HepG2 (cell line): Measurements from ENCODE around the gene PLAGL2. TPM values are rescaled to one million over a fixed set of nuclear protein-coding genes. Genes with fewer than 3 reads are reported as not detected.

Experiments used
- ARNT ChIP-seq: fragments of 450-650 bp; IDR thresholded peaks from 2 replicates; pipeline ENCODE4 v1.6.1; 2017
- CCAR2 ChIP-seq: fragments of 200-400 bp; formaldehyde crosslinking; optimal IDR thresholded peaks from 2 replicates; pipeline ENCODE3; 2018; ENCODE audit warnings: low read depth, mild to moderate bottlenecking, low read length, moderate library complexity
- EP300 ChIP-seq, 3 experiments: sonication (generic) in 1 of 3; formaldehyde crosslinking in 1 of 3; IDR thresholded peaks; 2 replicates each; pipeline versions ENCODE4 v1.5.1 to v1.6.1; 2011 to 2020; ENCODE audit warnings: low read depth in 2 of 3, low read length in 2 of 3, borderline replicate concordance in 1 of 3, improper control_type of control experiment in 1 of 3, mild to moderate bottlenecking in 1 of 3, missing genetic modification reagents in 1 of 3, moderate library complexity in 1 of 3
- HES4 ChIP-seq: sonication (generic); formaldehyde crosslinking; IDR thresholded peaks from 2 replicates; pipeline ENCODE4 v1.9.0; 2021; ENCODE audit warnings: mild to moderate bottlenecking, missing genetic modification reagents, borderline replicate concordance
- KDM1A ChIP-seq: IDR thresholded peaks from 2 replicates; pipeline ENCODE4 v1.6.1; 2016; ENCODE audit warnings: missing compliant biosample characterization
- MED1 ChIP-seq: sonication (generic); formaldehyde crosslinking; IDR thresholded peaks from 2 replicates; pipeline ENCODE4 v1.4.0; 2020; ENCODE audit warnings: missing genetic modification reagents
- MZF1 ChIP-seq: sonication (generic); formaldehyde crosslinking; IDR thresholded peaks from 2 replicates; pipeline ENCODE4 v1.8.1; 2023; ENCODE audit warnings: mild to moderate bottlenecking, missing genetic modification reagents, borderline replicate concordance
- NAIF1 ChIP-seq: sonication (generic); formaldehyde crosslinking; IDR thresholded peaks from 2 replicates; pipeline ENCODE4 v1.5.0; 2020; ENCODE audit warnings: mild to moderate bottlenecking, missing genetic modification reagents, borderline replicate concordance
- NR2F1 ChIP-seq, 2 experiments: fragments of 450-650 bp in 1 of 2; formaldehyde crosslinking in 1 of 2; IDR thresholded peaks; 2 replicates each; pipeline versions ENCODE4 v1.5.0 to v1.6.1; 2016 to 2020; ENCODE audit warnings: mild to moderate bottlenecking in 1 of 2, missing compliant biosample characterization in 1 of 2, missing genetic modification reagents in 1 of 2, moderate library complexity in 1 of 2
- ONECUT2 ChIP-seq: sonication (generic); formaldehyde crosslinking; IDR thresholded peaks from 2 replicates; pipeline ENCODE4 v1.4.0; 2020; ENCODE audit warnings: missing genetic modification reagents
- RARA ChIP-seq: IDR thresholded peaks from 2 replicates; pipeline ENCODE4 v1.6.1; 2016; ENCODE audit warnings: missing genetic modification reagents, missing compliant biosample characterization
- XBP1 ChIP-seq: sonication (generic); formaldehyde crosslinking; IDR thresholded peaks from 2 replicates; pipeline ENCODE4 v1.5.0; 2020; ENCODE audit warnings: missing genetic modification reagents
- ZIK1 ChIP-seq: sonication (generic); formaldehyde crosslinking; IDR thresholded peaks from 2 replicates; pipeline ENCODE4 v1.5.0; 2020; ENCODE audit warnings: mild to moderate bottlenecking, low read depth, missing genetic modification reagents, borderline replicate concordance
- ZNF136 ChIP-seq: sonication (generic); formaldehyde crosslinking; IDR thresholded peaks from 2 replicates; pipeline ENCODE4 v1.8.1; 2022; ENCODE audit warnings: low read depth, mild to moderate bottlenecking, moderate library complexity, missing genetic modification reagents
- ZNF292 ChIP-seq: sonication (generic); formaldehyde crosslinking; IDR thresholded peaks from 2 replicates; pipeline ENCODE4 v1.8.1; 2022; ENCODE audit warnings: mild to moderate bottlenecking, low read depth, missing genetic modification reagents, borderline replicate concordance
- polyA plus RNA-seq, 8 experiments: library from polyadenylated mRNA; depleted of rRNA in 3 of 8; stranded (reverse) in 7 of 8; unstranded in 1 of 8; fragments of >200 nt; fragmentation: Illumina TruSeq in 4 of 8; extraction: Trizol in 4 of 8; gene quantifications; 2 replicates each; pipeline versions ENCODE4 v1.2.1 to v1.2.3, GENCODE V29; 2011 to 2016; ENCODE audit warnings: low read depth in 4 of 8, missing spikeins in 1 of 8, mixed read lengths in 1 of 8; ENCODE audit not compliant: insufficient read depth in 1 of 8
- total RNA-seq, 5 experiments: library from RNA; depleted of rRNA; stranded (reverse); fragments of >200 nt; fragmentation: Illumina TruSeq; extraction: Trizol; gene quantifications; 2 replicates each; pipeline ENCODE4 v1.2.3, GENCODE V29; 2016; ENCODE audit warnings: low read depth in 1 of 5
- TF ChIP-seq, protein P1 (sequence below): sonication (generic); formaldehyde crosslinking; conservative IDR thresholded peaks from 2 replicates; pipeline ENCODE4 v1.4.0; 2020; ENCODE audit warnings: mild to moderate bottlenecking, missing genetic modification reagents, moderate library complexity
- TF ChIP-seq, protein P2 (sequence below): sonication (generic); formaldehyde crosslinking; IDR thresholded peaks from 2 replicates; pipeline ENCODE4 v1.8.0; 2022; ENCODE audit warnings: mild to moderate bottlenecking, missing genetic modification reagents, borderline replicate concordance
- TF ChIP-seq, protein P3 (sequence below): sonication (generic); formaldehyde crosslinking; IDR thresholded peaks from 2 replicates; pipeline ENCODE4 v1.5.0; 2020; ENCODE audit warnings: mild to moderate bottlenecking, missing genetic modification reagents
- TF ChIP-seq, protein P4 (sequence below): sonication (generic); formaldehyde crosslinking; IDR thresholded peaks from 2 replicates; pipeline ENCODE4 v1.4.0; 2020; ENCODE audit warnings: missing genetic modification reagents, borderline replicate concordance

The PLAGL2 gene
- total and polyA plus RNA-seq, 2 of the 13 experiments (the other 11 are each of a cell fraction or from before 2014, with no cell fraction given) = 15.2 to 15.3 TPM

DNA sequence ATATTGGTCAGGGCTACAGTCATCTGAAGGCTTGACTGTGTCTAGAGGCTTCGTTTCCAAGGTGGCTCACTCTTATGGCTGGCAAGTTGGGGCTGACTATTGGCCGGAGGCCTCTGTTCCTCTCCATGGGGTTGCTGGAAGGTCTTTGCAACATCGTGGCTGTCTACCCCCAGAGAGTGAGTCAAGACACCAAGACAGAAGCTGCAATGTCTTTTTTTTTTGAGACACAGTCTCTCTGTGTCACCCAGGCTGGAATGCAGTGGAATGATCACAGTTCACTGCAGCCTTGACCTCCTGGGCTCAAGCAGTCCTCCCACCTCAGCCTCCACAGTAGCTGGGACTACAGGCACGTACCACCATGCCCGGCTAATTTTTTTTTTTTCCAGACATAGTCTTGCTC lies 40.5 kb upstream of the PLAGL2 start (continued):
- TF ChIP-seq, protein P1, sequence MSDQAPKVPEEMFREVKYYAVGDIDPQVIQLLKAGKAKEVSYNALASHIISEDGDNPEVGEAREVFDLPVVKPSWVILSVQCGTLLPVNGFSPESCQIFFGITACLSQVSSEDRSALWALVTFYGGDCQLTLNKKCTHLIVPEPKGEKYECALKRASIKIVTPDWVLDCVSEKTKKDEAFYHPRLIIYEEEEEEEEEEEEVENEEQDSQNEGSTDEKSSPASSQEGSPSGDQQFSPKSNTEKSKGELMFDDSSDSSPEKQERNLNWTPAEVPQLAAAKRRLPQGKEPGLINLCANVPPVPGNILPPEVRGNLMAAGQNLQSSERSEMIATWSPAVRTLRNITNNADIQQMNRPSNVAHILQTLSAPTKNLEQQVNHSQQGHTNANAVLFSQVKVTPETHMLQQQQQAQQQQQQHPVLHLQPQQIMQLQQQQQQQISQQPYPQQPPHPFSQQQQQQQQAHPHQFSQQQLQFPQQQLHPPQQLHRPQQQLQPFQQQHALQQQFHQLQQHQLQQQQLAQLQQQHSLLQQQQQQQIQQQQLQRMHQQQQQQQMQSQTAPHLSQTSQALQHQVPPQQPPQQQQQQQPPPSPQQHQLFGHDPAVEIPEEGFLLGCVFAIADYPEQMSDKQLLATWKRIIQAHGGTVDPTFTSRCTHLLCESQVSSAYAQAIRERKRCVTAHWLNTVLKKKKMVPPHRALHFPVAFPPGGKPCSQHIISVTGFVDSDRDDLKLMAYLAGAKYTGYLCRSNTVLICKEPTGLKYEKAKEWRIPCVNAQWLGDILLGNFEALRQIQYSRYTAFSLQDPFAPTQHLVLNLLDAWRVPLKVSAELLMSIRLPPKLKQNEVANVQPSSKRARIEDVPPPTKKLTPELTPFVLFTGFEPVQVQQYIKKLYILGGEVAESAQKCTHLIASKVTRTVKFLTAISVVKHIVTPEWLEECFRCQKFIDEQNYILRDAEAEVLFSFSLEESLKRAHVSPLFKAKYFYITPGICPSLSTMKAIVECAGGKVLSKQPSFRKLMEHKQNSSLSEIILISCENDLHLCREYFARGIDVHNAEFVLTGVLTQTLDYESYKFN (CRISPR knock-in tag) = 0 out of 2 replicates have a peak, but pooled peaks have one; percentile 15
- TF ChIP-seq MED1 (CRISPR knock-in tag) = no peak; the same call in 1 of the 2 replicates
- no peak for TF ChIP-seq XBP1 (CRISPR knock-in tag)
- TF ChIP-seq, protein P2, sequence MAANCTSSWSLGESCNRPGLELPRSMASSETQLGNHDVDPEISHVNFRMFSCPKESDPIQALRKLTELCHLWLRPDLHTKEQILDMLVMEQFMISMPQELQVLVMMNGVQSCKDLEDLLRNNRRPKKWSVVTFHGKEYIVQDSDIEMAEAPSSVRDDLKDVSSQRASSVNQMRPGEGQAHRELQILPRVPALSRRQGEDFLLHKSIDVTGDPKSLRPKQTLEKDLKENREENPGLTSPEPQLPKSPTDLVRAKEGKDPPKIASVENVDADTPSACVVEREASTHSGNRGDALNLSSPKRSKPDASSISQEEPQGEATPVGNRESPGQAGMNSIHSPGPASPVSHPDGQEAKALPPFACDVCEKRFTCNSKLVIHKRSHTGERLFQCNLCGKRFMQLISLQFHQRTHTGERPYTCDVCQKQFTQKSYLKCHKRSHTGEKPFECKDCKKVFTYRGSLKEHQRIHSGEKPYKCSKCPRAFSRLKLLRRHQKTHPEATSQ (CRISPR knock-in tag) = no peak
- TF ChIP-seq, protein P3, sequence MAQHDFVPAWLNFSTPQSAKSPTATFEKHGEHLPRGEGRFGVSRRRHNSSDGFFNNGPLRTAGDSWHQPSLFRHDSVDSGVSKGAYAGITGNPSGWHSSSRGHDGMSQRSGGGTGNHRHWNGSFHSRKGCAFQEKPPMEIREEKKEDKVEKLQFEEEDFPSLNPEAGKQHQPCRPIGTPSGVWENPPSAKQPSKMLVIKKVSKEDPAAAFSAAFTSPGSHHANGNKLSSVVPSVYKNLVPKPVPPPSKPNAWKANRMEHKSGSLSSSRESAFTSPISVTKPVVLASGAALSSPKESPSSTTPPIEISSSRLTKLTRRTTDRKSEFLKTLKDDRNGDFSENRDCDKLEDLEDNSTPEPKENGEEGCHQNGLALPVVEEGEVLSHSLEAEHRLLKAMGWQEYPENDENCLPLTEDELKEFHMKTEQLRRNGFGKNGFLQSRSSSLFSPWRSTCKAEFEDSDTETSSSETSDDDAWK (CRISPR knock-in tag) = no peak
- TF ChIP-seq ZNF292 (CRISPR knock-in tag) = peak; percentile 47; the same call in 1 of the 2 replicates
- no peak for TF ChIP-seq NR2F1 (CRISPR knock-in tag; IDR thresholded peaks at IDR 0.05)
- no peak for TF ChIP-seq ZNF136 (CRISPR knock-in tag)
- TF ChIP-seq CCAR2 = no peak
- TF ChIP-seq HES4 = no peak
- no peak for TF ChIP-seq NAIF1
- TF ChIP-seq EP300 (IDR thresholded peaks at IDR 0.05; ENCODE audit: low read depth in 2 of 2, low read length in 2 of 2) = no peak
- no peak for TF ChIP-seq EP300 (CRISPR knock-in tag; IDR thresholded peaks at IDR 0.05; ENCODE audit: borderline replicate concordance)
- no peak for TF ChIP-seq ONECUT2 (CRISPR knock-in tag)
- TF ChIP-seq, protein P4, sequence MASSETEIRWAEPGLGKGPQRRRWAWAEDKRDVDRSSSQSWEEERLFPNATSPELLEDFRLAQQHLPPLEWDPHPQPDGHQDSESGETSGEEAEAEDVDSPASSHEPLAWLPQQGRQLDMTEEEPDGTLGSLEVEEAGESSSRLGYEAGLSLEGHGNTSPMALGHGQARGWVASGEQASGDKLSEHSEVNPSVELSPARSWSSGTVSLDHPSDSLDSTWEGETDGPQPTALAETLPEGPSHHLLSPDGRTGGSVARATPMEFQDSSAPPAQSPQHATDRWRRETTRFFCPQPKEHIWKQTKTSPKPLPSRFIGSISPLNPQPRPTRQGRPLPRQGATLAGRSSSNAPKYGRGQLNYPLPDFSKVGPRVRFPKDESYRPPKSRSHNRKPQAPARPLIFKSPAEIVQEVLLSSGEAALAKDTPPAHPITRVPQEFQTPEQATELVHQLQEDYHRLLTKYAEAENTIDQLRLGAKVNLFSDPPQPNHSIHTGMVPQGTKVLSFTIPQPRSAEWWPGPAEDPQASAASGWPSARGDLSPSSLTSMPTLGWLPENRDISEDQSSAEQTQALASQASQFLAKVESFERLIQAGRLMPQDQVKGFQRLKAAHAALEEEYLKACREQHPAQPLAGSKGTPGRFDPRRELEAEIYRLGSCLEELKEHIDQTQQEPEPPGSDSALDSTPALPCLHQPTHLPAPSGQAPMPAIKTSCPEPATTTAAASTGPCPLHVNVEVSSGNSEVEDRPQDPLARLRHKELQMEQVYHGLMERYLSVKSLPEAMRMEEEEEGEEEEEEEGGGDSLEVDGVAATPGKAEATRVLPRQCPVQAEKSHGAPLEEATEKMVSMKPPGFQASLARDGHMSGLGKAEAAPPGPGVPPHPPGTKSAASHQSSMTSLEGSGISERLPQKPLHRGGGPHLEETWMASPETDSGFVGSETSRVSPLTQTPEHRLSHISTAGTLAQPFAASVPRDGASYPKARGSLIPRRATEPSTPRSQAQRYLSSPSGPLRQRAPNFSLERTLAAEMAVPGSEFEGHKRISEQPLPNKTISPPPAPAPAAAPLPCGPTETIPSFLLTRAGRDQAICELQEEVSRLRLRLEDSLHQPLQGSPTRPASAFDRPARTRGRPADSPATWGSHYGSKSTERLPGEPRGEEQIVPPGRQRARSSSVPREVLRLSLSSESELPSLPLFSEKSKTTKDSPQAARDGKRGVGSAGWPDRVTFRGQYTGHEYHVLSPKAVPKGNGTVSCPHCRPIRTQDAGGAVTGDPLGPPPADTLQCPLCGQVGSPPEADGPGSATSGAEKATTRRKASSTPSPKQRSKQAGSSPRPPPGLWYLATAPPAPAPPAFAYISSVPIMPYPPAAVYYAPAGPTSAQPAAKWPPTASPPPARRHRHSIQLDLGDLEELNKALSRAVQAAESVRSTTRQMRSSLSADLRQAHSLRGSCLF (CRISPR knock-in tag) = no peak
- no peak for TF ChIP-seq ARNT
- no peak for TF ChIP-seq KDM1A (CRISPR knock-in tag)
- no peak for TF ChIP-seq ZIK1
- no peak for TF ChIP-seq MZF1
- peak; percentile 35; the same call in 1 of the 2 replicates for TF ChIP-seq RARA (CRISPR knock-in tag)
